ENCODE data around the gene TBC1D13.

TBC1D13 gene, protein sequence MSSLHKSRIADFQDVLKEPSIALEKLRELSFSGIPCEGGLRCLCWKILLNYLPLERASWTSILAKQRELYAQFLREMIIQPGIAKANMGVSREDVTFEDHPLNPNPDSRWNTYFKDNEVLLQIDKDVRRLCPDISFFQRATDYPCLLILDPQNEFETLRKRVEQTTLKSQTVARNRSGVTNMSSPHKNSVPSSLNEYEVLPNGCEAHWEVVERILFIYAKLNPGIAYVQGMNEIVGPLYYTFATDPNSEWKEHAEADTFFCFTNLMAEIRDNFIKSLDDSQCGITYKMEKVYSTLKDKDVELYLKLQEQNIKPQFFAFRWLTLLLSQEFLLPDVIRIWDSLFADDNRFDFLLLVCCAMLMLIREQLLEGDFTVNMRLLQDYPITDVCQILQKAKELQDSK

DNA sequence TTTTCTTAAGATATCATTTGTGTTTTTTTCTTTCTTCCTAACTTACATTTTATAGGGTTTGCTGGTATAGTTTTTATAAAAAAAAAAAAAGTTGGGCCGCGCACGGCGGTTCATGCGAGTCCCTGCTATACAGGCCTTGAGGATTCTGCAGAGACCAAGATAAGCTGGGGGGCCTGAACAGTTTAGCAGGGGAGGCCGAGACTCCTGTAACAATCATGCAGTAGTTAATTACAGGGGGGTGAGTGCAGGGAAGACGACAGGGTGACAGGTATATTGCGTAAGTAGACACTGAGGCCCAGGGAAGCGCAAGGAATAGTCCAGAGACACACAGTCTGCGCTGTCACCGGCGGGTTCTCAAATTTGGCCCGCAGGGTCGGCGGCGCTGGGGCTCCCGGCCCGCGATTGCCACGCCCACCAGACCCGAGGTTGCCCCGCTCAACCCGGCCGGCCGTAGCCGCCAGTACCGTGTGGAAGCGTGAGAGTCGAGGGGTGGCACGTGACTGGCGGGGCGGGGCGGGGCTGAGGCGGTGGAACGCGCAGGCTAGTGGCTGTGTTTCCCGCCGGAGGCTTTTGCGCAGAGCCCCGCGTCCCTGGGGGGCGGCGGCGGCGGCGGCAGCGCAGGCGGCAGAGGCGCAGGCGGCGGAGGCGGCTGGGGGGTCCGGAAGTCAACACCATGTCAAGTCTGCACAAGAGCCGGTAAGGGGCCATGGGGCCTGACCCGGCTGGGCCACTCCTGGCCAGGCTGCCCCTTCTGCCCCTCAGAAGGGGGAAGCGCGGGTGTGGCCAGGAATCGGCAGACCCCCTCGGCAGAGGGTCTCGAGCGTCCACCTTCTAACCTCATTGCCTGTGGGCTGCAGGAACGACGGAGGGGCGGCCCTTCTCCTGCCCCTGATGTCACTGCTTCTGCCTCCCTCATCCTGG is at the start of gene TBC1D13:
Gene TBC1D13, plus strand, starts transcription at position 573 of the 921 bp plus-strand sequence. Its CDS starts 101 bp downstream, at position 674.
- 0 out of 2 replicates have a peak, but pooled peaks cover under 1% of the 10 kb centered on the region for H3K36me3 ChIP-seq (ENCODE audit: insufficient read depth, low read length)
- H3K9ac ChIP-seq (ENCODE audit: low read depth, low read length) = peak within 1 kb of the TSS; percentile 97
- no peaks in the 10 kb centered on the region; the same call in 1 of the 2 replicates for H3K4me1 ChIP-seq (ENCODE audit: insufficient read depth, low read length)
- no peaks in the 10 kb centered on the region for H3K9me3 ChIP-seq (ENCODE audit: control insufficient read depth, insufficient read depth, low read length)

DNA sequence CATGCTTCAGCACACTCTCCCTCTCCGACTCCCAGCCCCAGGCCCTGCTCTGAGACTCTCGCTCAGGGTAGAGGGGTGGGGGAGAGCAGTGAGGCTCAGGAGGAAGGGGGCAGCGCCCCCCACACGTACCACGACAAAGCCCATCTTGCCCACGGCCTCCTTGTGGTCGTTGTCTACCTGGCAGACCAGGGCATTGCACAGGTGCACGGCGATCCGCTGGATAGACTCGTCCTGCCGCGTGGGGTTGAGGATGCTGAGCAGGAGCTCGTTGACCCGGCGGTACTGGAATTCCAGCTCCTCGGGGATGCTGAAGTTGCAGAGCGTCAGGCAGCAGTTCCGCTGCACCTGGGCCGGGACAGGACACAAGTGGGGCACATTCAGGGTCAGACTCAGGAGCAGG is 44.7 kb upstream of the TBC1D13 start:
- Histone ChIP-seq H3K36me3 (ENCODE audit: insufficient read depth, low read length) (peaks cover 11% of the 10 kb centered on the region; the same call in 1 of the 2 replicates), H3K9me3 (ENCODE audit: control insufficient read depth, insufficient read depth, low read length) (no peaks in the 10 kb centered on the region), H3K4me1 (ENCODE audit: insufficient read depth, low read length) (no peaks in the 10 kb centered on the region), H3K9ac (ENCODE audit: low read depth, low read length) (no peak overlapping the region)

DNA sequence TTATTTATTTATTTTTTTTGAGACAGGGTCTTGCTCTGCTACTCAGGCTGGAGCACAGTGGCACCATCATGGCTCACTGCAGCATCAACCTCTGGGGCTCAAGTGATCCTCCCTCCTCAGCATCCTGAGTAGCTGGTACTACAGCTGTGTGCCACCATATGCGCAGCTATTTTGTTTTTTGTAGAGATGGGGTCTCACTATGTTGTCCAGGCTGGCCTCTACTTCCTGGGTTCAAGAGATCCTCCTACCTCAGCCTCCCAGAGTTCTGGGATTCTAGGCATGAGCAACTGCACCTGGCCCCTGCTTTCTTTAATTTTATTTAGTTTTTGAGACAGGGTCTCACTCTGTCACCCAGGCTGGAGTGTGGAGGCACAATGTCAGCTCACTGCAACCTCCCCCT is 43.6 kb upstream of the TBC1D13 start:
- Histone ChIP-seq H3K4me1 (ENCODE audit: insufficient read depth, low read length) (no peaks in the 10 kb centered on the region), H3K36me3 (ENCODE audit: insufficient read depth, low read length) (peaks cover 11% of the 10 kb centered on the region; the same call in 1 of the 2 replicates), H3K9me3 (ENCODE audit: control insufficient read depth, insufficient read depth, low read length) (no peaks in the 10 kb centered on the region), H3K9ac (ENCODE audit: low read depth, low read length) (no peak overlapping the region)

DNA sequence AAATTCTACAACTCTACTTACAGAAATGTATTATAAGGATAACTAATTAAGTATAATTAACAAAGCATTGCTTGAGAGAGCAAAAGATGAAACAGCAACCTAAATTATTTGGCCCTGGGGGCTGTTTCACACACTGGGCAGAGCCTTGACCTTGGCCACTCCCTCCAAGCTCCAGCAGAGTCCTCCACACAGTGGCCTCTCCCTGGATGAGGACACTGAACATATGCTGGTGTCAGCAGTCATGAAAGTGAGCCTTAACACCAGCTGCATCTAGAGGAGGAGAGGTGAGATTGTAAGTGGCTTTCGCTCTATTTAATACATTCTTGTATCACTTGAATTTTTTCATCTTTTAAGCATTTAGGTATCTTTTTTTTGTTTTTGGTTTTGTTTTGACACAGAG is 39.8 kb upstream of the TBC1D13 start:
- H3K9me3 ChIP-seq (ENCODE audit: control insufficient read depth, insufficient read depth, low read length) = no peaks in the 10 kb centered on the region
- no peaks in the 10 kb centered on the region; the same call in 1 of the 2 replicates for H3K36me3 ChIP-seq (ENCODE audit: insufficient read depth, low read length)
- H3K4me1 ChIP-seq (ENCODE audit: insufficient read depth, low read length) = no peaks in the 10 kb centered on the region
- H3K9ac ChIP-seq (ENCODE audit: low read depth, low read length) = no peak overlapping the region

DNA sequence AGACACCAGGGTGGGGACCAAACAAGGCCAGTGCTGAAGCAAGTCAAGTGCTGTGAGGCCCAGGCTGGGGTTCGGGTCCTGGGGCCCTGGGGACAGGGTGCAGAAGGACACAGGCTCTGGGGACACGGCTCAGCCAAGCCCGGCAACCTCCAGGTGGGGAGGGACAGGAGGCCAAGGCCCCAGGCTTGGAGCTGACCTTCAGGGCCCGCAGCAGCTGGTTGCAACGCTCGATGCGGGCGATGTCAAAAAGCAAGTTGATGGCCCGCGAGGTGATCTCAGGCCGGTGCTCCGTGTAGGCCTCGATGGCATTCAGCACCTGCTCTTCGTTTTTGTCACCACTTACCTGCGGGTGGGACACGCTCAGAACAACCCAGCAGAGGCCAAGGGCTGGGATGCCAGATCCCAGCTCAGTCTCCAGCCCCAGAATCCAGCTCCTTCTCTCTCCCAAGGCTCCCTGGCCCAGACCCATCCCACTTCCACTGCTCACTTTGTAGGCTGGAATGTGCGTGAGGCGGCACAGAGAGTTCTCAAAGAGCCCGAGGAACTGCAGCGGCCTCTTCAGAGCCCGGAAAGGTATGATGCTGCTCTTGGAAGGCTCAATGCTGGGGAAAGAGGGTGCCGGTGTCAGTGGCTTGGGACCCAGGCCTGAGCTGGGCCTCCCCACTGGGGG is 36.0 kb upstream of the TBC1D13 start:
- Histone ChIP-seq H3K4me1 (ENCODE audit: insufficient read depth, low read length) (no peaks in the 10 kb centered on the region), H3K9me3 (ENCODE audit: control insufficient read depth, insufficient read depth, low read length) (no peaks in the 10 kb centered on the region), H3K9ac (ENCODE audit: low read depth, low read length) (no peak overlapping the region), H3K36me3 (ENCODE audit: insufficient read depth, low read length) (peaks cover 3% of the 10 kb centered on the region; the same call in 1 of the 2 replicates)

DNA sequence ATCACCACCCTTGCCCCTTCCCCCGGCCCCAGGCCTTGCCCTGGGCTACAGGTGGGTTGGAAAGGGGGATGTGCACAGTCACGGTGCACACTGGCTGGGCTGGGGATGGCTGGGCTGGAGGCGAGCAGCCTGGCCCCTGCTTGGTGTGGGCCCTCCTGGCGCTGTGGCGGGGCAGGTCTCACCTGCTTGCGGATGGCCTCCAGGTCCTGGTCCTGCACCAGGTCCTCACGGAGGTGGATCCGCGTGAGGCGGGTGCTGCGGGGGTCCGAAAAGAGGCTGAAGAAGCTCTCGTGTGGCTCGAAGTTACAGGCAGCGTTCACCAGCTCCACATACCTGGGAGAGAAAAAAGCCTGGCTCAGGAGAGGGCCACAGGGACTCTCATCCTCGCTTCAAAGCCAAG is 33.4 kb upstream of the TBC1D13 start:
- no peaks in the 10 kb centered on the region for H3K4me1 ChIP-seq (ENCODE audit: insufficient read depth, low read length)
- H3K36me3 ChIP-seq (ENCODE audit: insufficient read depth, low read length) = peaks cover 3% of the 10 kb centered on the region; the same call in 1 of the 2 replicates
- H3K9ac ChIP-seq (ENCODE audit: low read depth, low read length) = no peak overlapping the region
- no peaks in the 10 kb centered on the region for H3K9me3 ChIP-seq (ENCODE audit: control insufficient read depth, insufficient read depth, low read length)

DNA sequence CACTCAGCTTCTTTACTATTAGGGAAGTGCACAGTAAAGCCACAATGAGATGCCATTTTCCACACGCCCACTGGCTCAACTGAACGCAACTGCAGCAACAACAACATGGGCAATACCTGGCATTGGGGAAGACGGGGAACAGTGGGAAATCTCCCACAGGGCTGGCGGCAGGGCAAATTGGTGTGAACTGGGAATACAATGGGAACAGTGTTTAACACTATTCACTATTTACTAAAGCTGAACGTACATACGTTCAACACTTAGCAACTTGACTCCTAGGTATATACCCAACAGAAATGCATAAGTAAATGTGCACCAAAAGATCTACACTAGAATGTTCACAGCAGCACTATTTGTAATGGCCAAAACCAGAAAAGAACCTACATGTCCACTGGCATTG is 29.5 kb upstream of the TBC1D13 start:
- no peaks in the 10 kb centered on the region for H3K9me3 ChIP-seq (ENCODE audit: control insufficient read depth, insufficient read depth, low read length)

DNA sequence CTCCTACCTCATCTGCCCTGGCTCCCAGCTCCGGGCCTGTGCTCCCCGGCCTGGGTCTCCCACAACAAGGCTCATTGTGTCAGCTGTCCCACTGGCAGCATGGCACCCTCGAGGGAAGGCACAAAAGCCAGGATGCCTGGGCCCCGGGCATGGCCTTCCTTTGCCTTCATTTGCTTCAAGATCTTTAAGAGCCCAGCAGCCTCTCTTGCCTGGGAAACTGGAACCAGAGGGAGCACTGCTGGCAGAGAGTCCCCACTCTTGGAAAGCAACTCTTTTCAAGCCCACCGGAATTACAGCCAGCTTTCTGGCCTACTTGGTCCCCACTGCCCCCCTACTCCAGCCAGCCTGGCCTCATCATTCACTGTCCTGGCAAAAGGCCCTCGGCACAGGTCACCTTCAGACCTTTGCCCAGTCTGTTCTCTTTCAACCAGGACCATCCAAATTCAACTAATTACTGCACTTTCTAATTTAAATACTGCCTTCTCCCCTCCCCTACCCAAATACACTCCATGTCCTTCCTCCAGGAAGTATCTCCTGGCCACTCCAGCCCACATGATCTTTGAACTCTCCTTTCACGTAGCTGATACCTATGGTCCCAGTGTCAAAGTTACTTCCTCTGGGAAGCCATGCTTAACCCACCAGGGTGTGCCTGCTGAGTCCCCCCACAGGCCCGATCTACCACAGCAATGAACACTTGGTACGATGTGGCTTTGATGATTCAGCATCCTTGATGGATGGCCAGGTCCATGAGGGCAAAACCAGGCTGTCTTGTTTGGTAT is 24.2 kb upstream of the TBC1D13 start:
- Histone ChIP-seq H3K9me3 (ENCODE audit: control insufficient read depth, insufficient read depth, low read length) (no peaks in the 10 kb centered on the region), H3K9ac (ENCODE audit: low read depth, low read length) (no peak overlapping the region), H3K36me3 (ENCODE audit: insufficient read depth, low read length) (no peaks in the 10 kb centered on the region)

More for the DNA sequence above, 29.5 kb upstream of the TBC1D13 start:
- Histone ChIP-seq H3K36me3 (ENCODE audit: insufficient read depth, low read length) (peaks cover 3% of the 10 kb centered on the region; the same call in 1 of the 2 replicates), H3K9ac (ENCODE audit: low read depth, low read length) (no peak overlapping the region), H3K4me1 (ENCODE audit: insufficient read depth, low read length) (no peaks in the 10 kb centered on the region)

DNA sequence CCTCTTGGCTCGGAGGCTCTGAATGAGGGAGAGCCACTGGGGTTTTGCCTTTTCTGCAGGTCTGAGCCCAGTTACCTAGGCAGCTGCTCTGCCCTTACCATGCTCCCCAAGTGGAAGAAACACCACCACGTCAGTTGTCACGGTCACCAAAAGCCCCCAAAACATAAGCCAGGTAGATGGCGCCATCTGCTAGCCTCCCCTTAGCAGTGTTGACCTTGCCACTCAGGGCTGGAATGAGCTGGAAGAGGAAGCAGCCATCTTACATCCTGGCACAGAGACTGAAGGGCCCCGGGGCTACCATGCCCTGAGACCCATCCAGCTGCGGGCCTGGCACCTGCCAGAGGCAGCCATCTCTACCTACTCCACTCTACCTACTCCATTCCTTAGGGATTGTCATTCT is 22.7 kb upstream of the TBC1D13 start:
- Histone ChIP-seq H3K36me3 (ENCODE audit: insufficient read depth, low read length) (no peaks in the 10 kb centered on the region), H3K4me1 (ENCODE audit: insufficient read depth, low read length) (peaks cover 9% of the 10 kb centered on the region; the same call in 1 of the 2 replicates), H3K9ac (ENCODE audit: low read depth, low read length) (no peak overlapping the region), H3K9me3 (ENCODE audit: control insufficient read depth, insufficient read depth, low read length) (no peaks in the 10 kb centered on the region)

More for the DNA sequence above, 24.2 kb upstream of the TBC1D13 start:
- peaks cover 9% of the 10 kb centered on the region; the same call in 1 of the 2 replicates for H3K4me1 ChIP-seq (ENCODE audit: insufficient read depth, low read length)

DNA sequence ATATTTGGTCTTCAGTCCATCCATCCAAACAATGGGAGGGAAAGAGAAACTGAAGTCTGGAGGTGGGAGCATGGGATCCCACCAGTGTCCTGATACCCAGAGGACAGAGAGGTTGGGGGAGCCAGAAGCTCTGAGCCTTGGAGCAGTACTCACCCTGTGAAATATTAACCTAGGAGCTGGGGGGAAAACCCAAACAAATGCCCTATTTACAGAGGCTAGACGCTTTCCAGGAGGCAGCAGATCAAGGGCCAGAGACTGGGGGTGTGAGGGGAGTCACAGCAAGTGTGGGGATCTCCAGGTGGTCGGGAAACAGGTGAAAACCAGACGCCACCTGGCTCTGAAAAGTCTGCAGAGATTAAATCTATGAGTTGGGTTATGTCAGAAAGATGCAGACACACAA is 21.6 kb upstream of the TBC1D13 start:
- Histone ChIP-seq H3K9ac (ENCODE audit: low read depth, low read length) (no peak overlapping the region), H3K4me1 (ENCODE audit: insufficient read depth, low read length) (peaks cover 9% of the 10 kb centered on the region; the same call in 1 of the 2 replicates), H3K9me3 (ENCODE audit: control insufficient read depth, insufficient read depth, low read length) (no peaks in the 10 kb centered on the region), H3K36me3 (ENCODE audit: insufficient read depth, low read length) (no peaks in the 10 kb centered on the region)

DNA sequence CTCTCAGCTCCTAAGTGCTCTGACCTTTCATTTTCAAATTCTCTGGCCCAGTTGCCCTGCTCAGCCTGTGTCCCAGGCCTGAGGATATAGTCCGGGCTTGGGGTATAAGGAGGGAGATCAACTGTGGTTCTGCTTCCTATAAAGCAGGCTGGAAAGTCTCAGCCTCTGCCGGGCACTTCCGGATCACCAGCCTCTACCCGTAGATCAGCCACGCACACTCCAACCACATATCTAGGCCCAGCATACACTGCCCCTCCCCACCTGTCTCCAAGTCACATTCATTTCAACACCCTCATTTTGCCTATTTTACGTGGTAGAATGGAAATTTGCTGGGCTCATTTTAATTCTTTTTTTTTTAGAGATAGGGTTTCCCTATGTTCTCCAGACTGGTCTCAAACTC is 18.4 kb upstream of the TBC1D13 start:
- Histone ChIP-seq H3K9ac (ENCODE audit: low read depth, low read length) (no peak overlapping the region), H3K4me1 (ENCODE audit: insufficient read depth, low read length) (peaks cover 9% of the 10 kb centered on the region; the same call in 1 of the 2 replicates), H3K36me3 (ENCODE audit: insufficient read depth, low read length) (no peaks in the 10 kb centered on the region), H3K9me3 (ENCODE audit: control insufficient read depth, insufficient read depth, low read length) (no peaks in the 10 kb centered on the region)

DNA sequence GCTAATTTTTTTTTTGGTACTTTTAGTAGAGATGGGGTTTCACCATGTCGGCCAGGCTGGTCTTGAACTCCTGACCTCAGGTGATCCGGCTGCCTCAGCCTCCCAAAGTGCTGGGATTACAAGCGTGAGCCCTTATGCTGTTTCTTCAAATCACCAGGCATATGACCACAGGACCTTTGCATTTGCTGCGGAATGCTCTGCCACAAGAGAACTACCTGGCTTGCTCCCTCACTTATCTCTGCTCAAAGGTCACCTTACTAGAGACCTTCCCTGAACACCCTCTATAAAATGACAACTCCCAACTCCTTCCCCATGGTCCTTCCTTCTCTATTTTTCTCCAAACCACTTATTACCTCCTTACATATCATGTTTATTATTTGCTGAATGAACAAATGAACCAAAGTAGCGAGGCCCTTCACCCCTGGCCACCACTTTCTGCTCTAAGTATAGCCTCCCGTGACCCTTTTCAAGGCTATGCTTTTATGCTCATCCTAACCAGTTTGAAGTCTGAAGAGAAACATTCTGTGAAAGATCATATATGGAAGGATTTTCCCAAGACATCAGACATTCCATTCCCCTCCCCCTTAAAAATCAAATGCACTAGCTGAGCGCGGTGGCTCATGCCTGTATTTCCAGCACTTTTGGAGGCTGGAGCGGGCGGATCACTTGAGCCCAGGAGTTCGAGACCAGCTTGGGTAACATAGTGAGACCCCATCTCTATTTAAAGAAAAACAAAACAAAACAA is 16.6 kb upstream of the TBC1D13 start:
- Histone ChIP-seq H3K9me3 (ENCODE audit: control insufficient read depth, insufficient read depth, low read length) (no peaks in the 10 kb centered on the region), H3K4me1 (ENCODE audit: insufficient read depth, low read length) (no peaks in the 10 kb centered on the region; the same call in 1 of the 2 replicates), H3K36me3 (ENCODE audit: insufficient read depth, low read length) (no peaks in the 10 kb centered on the region), H3K9ac (ENCODE audit: low read depth, low read length) (peak overlapping the region; percentile 61; the same call in 1 of the 2 replicates)
